Calu3 (cell line): ENCODE results near the gene MAP2K1. TPM values are rescaled to one million over a fixed set of nuclear protein-coding genes. Genes with fewer than 3 reads are reported as not detected.

Experiments
- BruUV-seq: library from RNA; stranded (reverse); fragments of 400-500 nt; replicated peaks from 2 replicates; lab custom pipeline; 2021; lab: Mats Ljungman, UMichigan
- CTCF ChIA-PET: fragments of 300-600 bp; sonication (Branson Sonifier 250); formaldehyde crosslinking; loops from one replicate; lab custom pipeline; 2022; ENCODE audit warnings: antibody characterized with exemption; lab: Charles Lee
- DNase-seq: peaks from one replicate; pipeline ENCODE4 v3.0.0; 2022
- H3K27ac Mint-ChIP-seq: one replicate; pipeline ENCODE4 v1.8.0; 2022; ENCODE audit warnings: mixed read lengths; ENCODE audit not compliant: unreplicated experiment
- H3K27me3 Mint-ChIP-seq: one replicate; pipeline ENCODE4 v1.8.0; 2022; ENCODE audit warnings: mixed read lengths; ENCODE audit not compliant: unreplicated experiment
- H3K36me3 Mint-ChIP-seq: one replicate; pipeline ENCODE4 v1.8.0; 2022; ENCODE audit warnings: mild to moderate bottlenecking, moderate library complexity, mixed read lengths; ENCODE audit not compliant: insufficient read depth, unreplicated experiment
- H3K4me1 Mint-ChIP-seq: one replicate; pipeline ENCODE4 v1.8.0; 2022; ENCODE audit warnings: mild to moderate bottlenecking, low read depth, mixed read lengths; ENCODE audit not compliant: unreplicated experiment
- H3K4me3 Mint-ChIP-seq: one replicate; pipeline ENCODE4 v1.8.0; 2022; ENCODE audit warnings: mild to moderate bottlenecking, low read depth, moderate library complexity, mixed read lengths; ENCODE audit not compliant: unreplicated experiment
- H3K9me3 Mint-ChIP-seq: one replicate; pipeline ENCODE4 v1.8.0; 2022; ENCODE audit warnings: low read depth, mixed read lengths; ENCODE audit not compliant: unreplicated experiment
- intact Hi-C: fragments of 100-400 bp; cut with micrococcal nuclease; formaldehyde crosslinking; loops from one replicate; pipeline ENCODE4 v1.10.0; 2022; ENCODE audit not compliant: unreplicated experiment
- total RNA-seq: library from RNA; stranded (reverse); gene quantifications from 2 replicates; pipeline ENCODE4 v1.2.3, GENCODE V29; 2022
- TF ChIP-seq, protein P1 (sequence below): fragments of 200-600 bp; IDR thresholded peaks from one replicate; pipeline ENCODE4 v1.8.0; 2022; ENCODE audit warnings: antibody characterized with exemption; ENCODE audit not compliant: unreplicated experiment

The MAP2K1 gene
- total RNA-seq, 1 experiment from 2014 or later = 67.6 TPM

DNA sequence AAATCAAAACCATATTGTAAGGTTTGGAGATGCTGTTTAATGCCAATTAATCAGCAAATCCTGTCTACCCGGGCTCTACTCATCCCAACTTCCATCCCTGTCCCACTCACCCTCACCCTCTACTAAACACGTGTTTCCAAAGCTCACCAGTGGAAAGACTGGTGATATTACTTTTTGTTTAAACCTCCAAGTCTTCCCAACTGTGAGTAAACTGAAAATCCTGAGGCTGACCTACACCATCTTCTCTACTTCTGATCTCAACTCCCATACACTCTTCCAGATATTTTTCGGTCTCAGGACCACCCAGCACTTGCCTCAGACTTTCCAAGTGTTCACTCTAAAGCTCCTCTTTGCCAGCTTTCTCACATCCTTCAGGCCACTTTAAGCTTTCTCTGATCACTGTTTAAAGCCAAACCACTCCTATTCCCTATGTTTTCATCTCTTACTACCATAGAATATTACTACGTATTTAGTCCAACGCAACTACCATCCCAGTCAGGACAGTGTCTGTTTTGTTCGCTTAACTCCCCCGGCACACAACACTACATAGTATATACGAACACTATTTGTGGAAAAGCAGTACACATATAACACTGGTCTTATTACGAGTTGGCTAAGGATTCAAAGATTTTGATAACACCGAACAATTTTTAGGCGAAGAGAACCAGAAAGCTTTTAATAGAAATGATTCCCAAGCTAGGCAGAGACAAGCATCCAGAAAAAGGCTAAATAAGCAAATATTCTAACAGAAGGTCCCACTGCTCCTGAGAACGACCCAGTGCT, 117.3 kb downstream of the MAP2K1 start:
- Mint-ChIP-seq H3K36me3 (peaks cover 66% of the 10 kb centered on the region), H3K4me3 (peak overlapping the region; percentile 76), H3K27me3 (no peaks in the 10 kb centered on the region), H3K4me1 (peaks cover 15% of the 10 kb centered on the region), H3K27ac (peak overlapping the region; percentile 92), H3K9me3 (no peaks in the 10 kb centered on the region)
- CTCF ChIA-PET = interaction anchor here (0.6 kb wide), 1 partner anchor 200 kb away, joined by 3 read pairs; no protein-coding TSS in a partner anchor
- TSS peak; percentile 50 for BruUV-seq
- no peak for DNase-seq
- intact Hi-C loops = no loop called here
- TF ChIP-seq, protein P1, sequence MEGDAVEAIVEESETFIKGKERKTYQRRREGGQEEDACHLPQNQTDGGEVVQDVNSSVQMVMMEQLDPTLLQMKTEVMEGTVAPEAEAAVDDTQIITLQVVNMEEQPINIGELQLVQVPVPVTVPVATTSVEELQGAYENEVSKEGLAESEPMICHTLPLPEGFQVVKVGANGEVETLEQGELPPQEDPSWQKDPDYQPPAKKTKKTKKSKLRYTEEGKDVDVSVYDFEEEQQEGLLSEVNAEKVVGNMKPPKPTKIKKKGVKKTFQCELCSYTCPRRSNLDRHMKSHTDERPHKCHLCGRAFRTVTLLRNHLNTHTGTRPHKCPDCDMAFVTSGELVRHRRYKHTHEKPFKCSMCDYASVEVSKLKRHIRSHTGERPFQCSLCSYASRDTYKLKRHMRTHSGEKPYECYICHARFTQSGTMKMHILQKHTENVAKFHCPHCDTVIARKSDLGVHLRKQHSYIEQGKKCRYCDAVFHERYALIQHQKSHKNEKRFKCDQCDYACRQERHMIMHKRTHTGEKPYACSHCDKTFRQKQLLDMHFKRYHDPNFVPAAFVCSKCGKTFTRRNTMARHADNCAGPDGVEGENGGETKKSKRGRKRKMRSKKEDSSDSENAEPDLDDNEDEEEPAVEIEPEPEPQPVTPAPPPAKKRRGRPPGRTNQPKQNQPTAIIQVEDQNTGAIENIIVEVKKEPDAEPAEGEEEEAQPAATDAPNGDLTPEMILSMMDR = no peak

DNA sequence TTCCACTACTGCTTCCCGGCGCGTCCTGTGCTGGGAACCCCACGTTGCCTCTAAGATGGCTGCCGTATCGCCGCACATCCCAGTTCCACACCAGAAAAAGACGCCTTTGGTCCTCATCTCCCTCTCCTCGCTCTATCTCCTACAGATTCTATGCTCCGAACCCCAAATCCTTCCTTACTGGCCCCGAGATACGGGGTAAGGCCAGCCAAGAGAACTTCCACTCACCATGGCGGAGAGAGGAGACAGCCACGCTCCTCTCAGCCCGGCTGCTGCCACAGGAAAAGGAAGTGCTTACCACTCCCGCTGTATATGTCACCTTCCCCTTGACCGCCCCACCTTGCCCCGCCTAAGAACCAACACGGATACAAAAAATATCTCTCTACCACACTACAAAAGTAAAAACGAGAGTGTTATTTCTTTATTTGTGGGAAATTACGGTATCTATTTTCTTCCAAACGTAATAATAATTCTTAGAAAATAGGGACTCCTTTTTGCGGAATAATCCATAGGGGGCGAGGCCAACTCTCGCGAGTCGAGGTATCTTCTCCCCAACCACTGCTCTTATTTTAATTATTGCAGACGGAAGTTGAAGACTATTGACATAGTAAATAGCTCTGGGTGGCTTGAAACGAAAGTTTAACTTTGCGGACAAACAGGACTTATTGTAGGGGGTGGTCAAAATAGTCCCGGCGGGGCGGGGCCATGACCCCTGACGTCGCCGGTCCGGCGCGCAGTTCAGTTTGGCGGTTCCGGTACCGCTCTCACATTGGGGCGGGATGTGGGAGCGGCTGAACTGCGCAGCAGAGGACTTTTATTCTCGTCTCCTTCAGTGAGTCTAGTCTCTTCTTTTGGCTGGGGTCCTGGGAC, 118.1 kb downstream of the MAP2K1 start, which contains the start of the genes RPL4 and ZWILCH:
Gene RPL4, minus strand, starts transcription at position 293 of the 867 bp plus-strand sequence. Its CDS starts 65 bp downstream, at position 228.
Gene ZWILCH, plus strand, starts transcription at position 764 of the 867 bp plus-strand sequence. Its CDS starts 13 bp downstream, at position 777.
- peak; percentile 83 for DNase-seq
- H3K4me1 Mint-ChIP-seq = peaks cover 10% of the 10 kb centered on the region
- peak within 1 kb of the TSS; percentile 76 for H3K4me3 Mint-ChIP-seq
- CTCF ChIA-PET = interaction anchor here (0.8 to 1.3 kb wide), 4 partner anchors 11 to 379 kb away, joined by 3 to 5 read pairs (median 3); partner anchors contain the start of gene MAP2K1
- peak within 1 kb of the TSS; percentile 92 for H3K27ac Mint-ChIP-seq
- H3K36me3 Mint-ChIP-seq = peaks cover 58% of the 10 kb centered on the region
- BruUV-seq = no TSS peak
- intact Hi-C loops = no loop called here
- TF ChIP-seq, protein P1 = no peak
- H3K27me3 Mint-ChIP-seq = no peaks in the 10 kb centered on the region
- no peaks in the 10 kb centered on the region for H3K9me3 Mint-ChIP-seq

DNA sequence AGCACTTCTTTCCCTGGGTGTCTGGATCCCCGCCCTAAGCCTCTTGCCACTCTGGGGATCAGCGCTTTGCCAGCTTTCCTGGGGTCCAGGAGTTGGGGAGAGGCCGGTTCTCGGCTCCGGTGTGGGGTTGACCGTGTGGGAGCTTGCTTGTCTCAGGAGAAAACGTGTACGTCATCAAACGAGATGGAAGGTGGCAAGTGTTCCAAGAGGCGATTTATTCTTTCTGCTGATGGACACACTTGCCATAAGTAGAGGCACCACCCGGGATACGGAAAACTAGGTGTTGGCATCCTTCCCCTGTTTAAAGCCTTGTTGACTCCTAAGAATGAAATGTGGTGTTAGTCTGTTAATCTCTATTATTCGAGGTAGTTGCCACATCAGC, 118.7 kb downstream of the MAP2K1 start:
- DNase-seq = no peak
- Mint-ChIP-seq H3K27me3 (no peaks in the 10 kb centered on the region), H3K4me3 (peak overlapping the region; percentile 76), H3K9me3 (no peaks in the 10 kb centered on the region), H3K4me1 (peaks cover 10% of the 10 kb centered on the region), H3K27ac (peak overlapping the region; percentile 92), H3K36me3 (peaks cover 52% of the 10 kb centered on the region)
- intact Hi-C loops = no loop called here
- CTCF ChIA-PET = interaction anchor here (0.6 to 1.3 kb wide), 5 partner anchors 9 to 378 kb away, joined by 3 to 5 read pairs (median 3); partner anchors contain the start of gene MAP2K1
- TSS peak; percentile 73 for BruUV-seq
- TF ChIP-seq, protein P1 = no peak

DNA sequence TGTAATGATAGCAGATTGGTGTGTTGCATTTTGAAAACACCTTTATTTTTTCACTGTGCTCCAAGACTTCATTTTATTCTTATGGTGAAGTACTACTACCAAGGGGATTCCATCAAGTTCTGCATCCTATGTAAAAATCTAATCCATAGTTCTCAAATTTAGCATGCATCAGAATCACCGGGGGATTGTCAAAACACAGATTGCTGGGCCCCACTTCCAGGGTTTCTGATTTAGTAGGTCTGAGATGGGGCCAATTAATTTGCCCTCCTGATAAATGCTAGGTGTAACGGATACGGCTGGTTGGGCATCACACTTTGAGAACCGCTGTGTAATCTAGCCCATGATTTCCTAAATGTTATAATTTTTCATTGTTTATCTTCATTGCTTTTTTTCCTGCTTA, 119.1 kb downstream of the MAP2K1 start:
- Mint-ChIP-seq H3K4me1 (peaks cover 10% of the 10 kb centered on the region), H3K27me3 (no peaks in the 10 kb centered on the region), H3K9me3 (no peaks in the 10 kb centered on the region), H3K27ac (peak overlapping the region; percentile 92), H3K4me3 (peak overlapping the region; percentile 76), H3K36me3 (peaks cover 48% of the 10 kb centered on the region)
- CTCF ChIA-PET = interaction anchor here (0.6 to 1.3 kb wide), 5 partner anchors 9 to 152 kb away, joined by 3 to 5 read pairs (median 3); partner anchors contain the start of gene MAP2K1
- TF ChIP-seq, protein P1 = no peak
- no TSS peak for BruUV-seq
- DNase-seq = no peak
- intact Hi-C loops = no loop called here
